T-helper 9 cell (primary cell): ENCODE data around the gene RHD.
"Not testable (repeated sequence)": the region's sequence is repeated elsewhere in the genome, so short reads cannot be mapped to it uniquely, and the experiment has no call there.

Experiments used
- DNase-seq: peaks from one replicate; pipeline ENCODE4 v3.0.0-alpha.2; 2020

The RHD gene

GRCh38 chr1:25360596-25361581 lies 88.6 kb downstream of the RHD start:
- no peak for DNase-seq

DNA sequence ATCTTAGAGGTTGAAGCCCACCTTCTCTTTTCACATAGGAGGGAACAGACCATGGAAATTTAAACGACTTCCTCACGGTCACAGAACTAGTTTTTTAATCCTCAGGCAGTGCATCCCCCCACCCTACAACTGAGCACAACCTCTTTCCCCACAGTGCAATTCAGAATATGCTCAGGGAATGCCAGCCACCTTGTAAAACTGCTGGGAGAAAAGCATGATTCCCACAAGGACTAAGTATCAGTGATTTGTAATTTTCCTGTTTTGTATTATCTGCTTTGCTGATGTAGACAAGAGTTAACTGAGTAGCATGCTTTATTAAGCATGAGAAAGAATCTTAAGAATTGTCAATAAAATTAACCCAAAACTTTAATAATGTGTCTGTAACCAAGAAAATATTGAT lies 89.6 kb downstream of the RHD start:
- no peak for DNase-seq

GRCh38 chr1:25362634-25363559 lies 90.6 kb downstream of the RHD start:
- DNase-seq, result not testable (repeated sequence)

DNA sequence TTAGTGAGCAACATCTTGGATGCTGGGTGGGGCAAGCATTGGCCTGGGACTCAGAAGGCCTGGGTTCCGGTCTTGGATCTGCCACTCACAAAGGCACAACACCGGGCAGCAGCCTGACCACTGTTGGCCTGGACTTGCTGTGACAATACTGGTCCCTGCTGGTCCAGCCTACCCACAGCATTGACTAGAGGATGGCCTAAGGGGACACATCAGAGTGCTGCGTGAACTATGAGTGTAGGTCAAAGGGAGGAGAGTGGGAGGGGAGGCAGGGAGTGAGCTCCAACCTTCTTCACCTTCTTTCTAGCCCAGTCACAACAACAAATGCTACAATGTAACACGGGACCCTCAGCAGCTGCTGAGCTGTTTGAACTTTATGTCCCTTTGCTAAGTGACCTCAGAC lies 96.9 kb downstream of the RHD start:
- no peak for DNase-seq

- not testable (repeated sequence) for DNase-seq
Observed at GRCh38 chr1:25369691-25370271, 97.5 kb downstream of the RHD start.

DNA sequence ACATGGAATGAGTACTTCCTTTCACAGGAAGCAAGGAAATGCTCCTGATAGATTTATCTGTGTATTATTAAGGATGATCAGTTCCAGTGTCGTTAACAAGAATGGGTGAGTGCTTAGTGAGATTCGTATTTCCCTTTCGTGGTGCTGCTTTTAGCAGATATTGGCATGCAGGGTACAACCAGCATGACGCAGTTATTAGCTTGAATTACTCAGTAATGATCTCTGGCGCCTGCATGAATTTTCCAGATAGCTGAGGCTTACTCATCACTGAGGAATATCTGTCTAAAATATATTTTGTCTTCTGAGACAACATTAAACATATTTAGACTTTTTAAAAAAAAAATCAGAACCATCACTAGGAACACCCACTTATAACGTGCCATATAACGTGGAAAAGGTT lies 99.4 kb downstream of the RHD start:
- DNase-seq, result not testable (repeated sequence)

- DNase-seq, result not testable (repeated sequence)
Observed at GRCh38 chr1:25378367-25378766, 106.1 kb downstream of the RHD start.
